Suprapubic skin (tissue), 3 donors: ENCODE data around the gene NGB.

Experiments
- POLR2A ChIP-seq, 2 donors: fragments of 450-650 bp; IDR thresholded peaks; one replicate each; pipeline ENCODE4 v1.6.1; 2017; ENCODE audit warnings: antibody characterized with exemption in 2 of 2, mild to moderate bottlenecking in 2 of 2, moderate library complexity in 2 of 2
- TF ChIP-seq, protein P1 (sequence below), 2 donors: fragments of 200-600 bp in 1 of 2; fragments of 450-650 bp in 1 of 2; sonication (generic) in 1 of 2; IDR thresholded peaks; one replicate each; pipeline ENCODE4 v1.5.1; 2016 to 2019; ENCODE audit warnings: antibody characterized with exemption in 2 of 2, mild to moderate bottlenecking in 1 of 2, moderate library complexity in 1 of 2

DNA sequence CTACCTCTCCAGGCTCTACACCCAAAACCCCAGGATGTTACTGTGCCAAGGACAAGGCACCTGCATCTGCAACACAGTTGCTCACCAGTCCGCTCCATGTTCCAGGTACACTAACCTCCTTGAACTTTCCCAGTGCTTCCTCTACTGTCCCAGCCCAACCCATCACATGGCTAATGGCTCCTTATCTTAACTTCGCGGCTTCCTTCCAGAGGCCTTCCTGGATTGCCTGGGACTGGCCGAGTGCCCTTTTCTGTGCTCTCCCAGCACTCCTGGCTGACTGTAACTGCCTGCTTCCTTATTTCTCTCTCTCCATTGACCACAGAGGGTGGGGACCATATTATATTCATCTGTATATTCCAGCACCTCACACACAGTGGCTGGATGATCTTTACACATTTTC, 28.8 kb upstream of the NGB start:
- TF ChIP-seq POLR2A (IDR thresholded peaks at IDR 0.05): no peak
- TF ChIP-seq, protein P1, sequence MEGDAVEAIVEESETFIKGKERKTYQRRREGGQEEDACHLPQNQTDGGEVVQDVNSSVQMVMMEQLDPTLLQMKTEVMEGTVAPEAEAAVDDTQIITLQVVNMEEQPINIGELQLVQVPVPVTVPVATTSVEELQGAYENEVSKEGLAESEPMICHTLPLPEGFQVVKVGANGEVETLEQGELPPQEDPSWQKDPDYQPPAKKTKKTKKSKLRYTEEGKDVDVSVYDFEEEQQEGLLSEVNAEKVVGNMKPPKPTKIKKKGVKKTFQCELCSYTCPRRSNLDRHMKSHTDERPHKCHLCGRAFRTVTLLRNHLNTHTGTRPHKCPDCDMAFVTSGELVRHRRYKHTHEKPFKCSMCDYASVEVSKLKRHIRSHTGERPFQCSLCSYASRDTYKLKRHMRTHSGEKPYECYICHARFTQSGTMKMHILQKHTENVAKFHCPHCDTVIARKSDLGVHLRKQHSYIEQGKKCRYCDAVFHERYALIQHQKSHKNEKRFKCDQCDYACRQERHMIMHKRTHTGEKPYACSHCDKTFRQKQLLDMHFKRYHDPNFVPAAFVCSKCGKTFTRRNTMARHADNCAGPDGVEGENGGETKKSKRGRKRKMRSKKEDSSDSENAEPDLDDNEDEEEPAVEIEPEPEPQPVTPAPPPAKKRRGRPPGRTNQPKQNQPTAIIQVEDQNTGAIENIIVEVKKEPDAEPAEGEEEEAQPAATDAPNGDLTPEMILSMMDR (IDR thresholded peaks at IDR 0.05): no peak
